ENCODE results near the gene STARD13.
A peak's percentile ranks its signal among the peaks of the same experiment; 100 is the strongest.

The STARD13 gene

GRCh38 chr13:33199289-33199850, 86.2 kb downstream of the STARD13 start:
- DNase-seq = no peak
- peaks cover 9% of the 10 kb centered on the region for H3K27me3 Mint-ChIP-seq (ENCODE audit: low read depth, poor library complexity)
- no peaks in the 10 kb centered on the region for H3K36me3 Mint-ChIP-seq (ENCODE audit: low read depth)
- H3K9me3 Mint-ChIP-seq = no peaks in the 10 kb centered on the region
- no peak overlapping the region for H3K4me3 Mint-ChIP-seq
- H3K27ac Mint-ChIP-seq = no peak overlapping the region
- peaks cover 10% of the 10 kb centered on the region for H3K4me1 Mint-ChIP-seq
- no peak for TF ChIP-seq CTCF (IDR thresholded peaks at IDR 0.05)

GRCh38 chr13:33197541-33197971, 88.0 kb downstream of the STARD13 start:
- TF ChIP-seq CTCF (IDR thresholded peaks at IDR 0.05) = no peak
- Mint-ChIP-seq H3K27me3 (ENCODE audit: low read depth, poor library complexity) (peaks cover 9% of the 10 kb centered on the region), H3K4me1 (peaks cover 17% of the 10 kb centered on the region), H3K36me3 (ENCODE audit: low read depth) (no peaks in the 10 kb centered on the region), H3K27ac (no peak overlapping the region), H3K4me3 (no peak overlapping the region), H3K9me3 (no peaks in the 10 kb centered on the region)
- no peak for DNase-seq

GRCh38 chr13:33196767-33197166, 88.8 kb downstream of the STARD13 start:
- no peaks in the 10 kb centered on the region for H3K36me3 Mint-ChIP-seq (ENCODE audit: low read depth)
- TF ChIP-seq CTCF (IDR thresholded peaks at IDR 0.05) = no peak
- no peaks in the 10 kb centered on the region for H3K9me3 Mint-ChIP-seq
- no peak overlapping the region for H3K4me3 Mint-ChIP-seq
- H3K27me3 Mint-ChIP-seq (ENCODE audit: low read depth, poor library complexity) = peaks cover 9% of the 10 kb centered on the region
- H3K4me1 Mint-ChIP-seq = peaks cover 17% of the 10 kb centered on the region
- no peak overlapping the region for H3K27ac Mint-ChIP-seq
- DNase-seq = no peak

- TF ChIP-seq CTCF (IDR thresholded peaks at IDR 0.05) = no peak
- H3K4me3 Mint-ChIP-seq = no peak overlapping the region
- DNase-seq = no peak
- H3K27me3 Mint-ChIP-seq (ENCODE audit: low read depth, poor library complexity) = peaks cover 9% of the 10 kb centered on the region
- peaks cover 20% of the 10 kb centered on the region for H3K4me1 Mint-ChIP-seq
- no peak overlapping the region for H3K27ac Mint-ChIP-seq
- H3K36me3 Mint-ChIP-seq (ENCODE audit: low read depth) = no peaks in the 10 kb centered on the region
- no peaks in the 10 kb centered on the region for H3K9me3 Mint-ChIP-seq
Observed at GRCh38 chr13:33195693-33196464, 89.7 kb downstream of the STARD13 start.

- peak; percentile 16 for DNase-seq
- peaks cover 20% of the 10 kb centered on the region for H3K4me1 Mint-ChIP-seq
- H3K36me3 Mint-ChIP-seq (ENCODE audit: low read depth) = no peaks in the 10 kb centered on the region
Observed at GRCh38 chr13:33194820-33195692, 90.5 kb downstream of the STARD13 start.

More at GRCh38 chr13:33194820-33195692, 90.5 kb downstream of the STARD13 start:
- Mint-ChIP-seq H3K27ac (peak overlapping the region; percentile 61), H3K4me3 (no peak overlapping the region), H3K27me3 (ENCODE audit: low read depth, poor library complexity) (peaks cover 9% of the 10 kb centered on the region), H3K9me3 (no peaks in the 10 kb centered on the region)
- no peak for TF ChIP-seq CTCF (IDR thresholded peaks at IDR 0.05)

Data from nephron progenitor cell (in vitro differentiated cells).